Sigmoid colon (tissue), 4 donors: ENCODE data around the gene MED8.
"Not testable (repeated sequence)": the region's sequence is repeated elsewhere in the genome, so short reads cannot be mapped to it uniquely, and the experiment has no call there.

ENCODE experiments used
- EP300 ChIP-seq, 4 donors: sonication (generic); formaldehyde crosslinking; IDR thresholded peaks; one replicate each; pipeline ENCODE4 v1.6.1; 2017; ENCODE audit warnings: antibody characterized with exemption in 4 of 4
- POLR2A ChIP-seq, 2 donors: fragments of 450-650 bp; IDR thresholded peaks; one replicate each; pipeline ENCODE4 v1.6.1; 2016; ENCODE audit warnings: antibody characterized with exemption in 2 of 2, mild to moderate bottlenecking in 2 of 2, moderate library complexity in 2 of 2
- POLR2AphosphoS5 ChIP-seq, 4 donors: sonication (generic); formaldehyde crosslinking; IDR thresholded peaks; one replicate each; pipeline ENCODE4 v1.6.1; 2017; ENCODE audit warnings: antibody characterized with exemption in 4 of 4
- TF ChIP-seq, protein P1 (sequence below), 4 experiments: fragments of 450-650 bp in 3 of 4; fragments of 200-600 bp in 1 of 4; IDR thresholded peaks; one replicate each; pipeline ENCODE4 v1.5.1; 2016 to 2019; ENCODE audit warnings: antibody characterized with exemption in 4 of 4, mild to moderate bottlenecking in 3 of 4, moderate library complexity in 2 of 4

DNA sequence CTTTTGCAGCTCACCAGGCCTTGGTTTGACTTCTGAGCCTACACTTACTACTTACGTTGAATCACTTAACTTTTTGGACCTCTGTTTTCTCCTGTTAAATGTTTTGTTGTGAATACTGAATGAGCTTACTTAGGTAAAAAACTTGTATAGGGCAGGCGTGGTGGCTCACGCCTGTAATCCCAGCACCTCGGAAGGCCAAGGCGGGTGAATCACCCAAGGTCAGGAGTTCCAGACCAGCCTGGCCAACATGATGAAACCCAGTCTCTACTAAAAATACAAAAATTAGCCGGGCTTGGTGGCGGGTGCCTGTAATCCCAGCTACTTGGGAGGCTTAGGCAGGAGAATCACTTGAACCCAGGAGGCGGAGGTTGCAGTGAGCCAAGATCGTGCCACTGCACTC, 10.8 kb upstream of the MED8 start:
- not testable (repeated sequence) for TF ChIP-seq POLR2A, POLR2AphosphoS5, EP300 (IDR thresholded peaks at IDR 0.05)
- TF ChIP-seq, protein P1, sequence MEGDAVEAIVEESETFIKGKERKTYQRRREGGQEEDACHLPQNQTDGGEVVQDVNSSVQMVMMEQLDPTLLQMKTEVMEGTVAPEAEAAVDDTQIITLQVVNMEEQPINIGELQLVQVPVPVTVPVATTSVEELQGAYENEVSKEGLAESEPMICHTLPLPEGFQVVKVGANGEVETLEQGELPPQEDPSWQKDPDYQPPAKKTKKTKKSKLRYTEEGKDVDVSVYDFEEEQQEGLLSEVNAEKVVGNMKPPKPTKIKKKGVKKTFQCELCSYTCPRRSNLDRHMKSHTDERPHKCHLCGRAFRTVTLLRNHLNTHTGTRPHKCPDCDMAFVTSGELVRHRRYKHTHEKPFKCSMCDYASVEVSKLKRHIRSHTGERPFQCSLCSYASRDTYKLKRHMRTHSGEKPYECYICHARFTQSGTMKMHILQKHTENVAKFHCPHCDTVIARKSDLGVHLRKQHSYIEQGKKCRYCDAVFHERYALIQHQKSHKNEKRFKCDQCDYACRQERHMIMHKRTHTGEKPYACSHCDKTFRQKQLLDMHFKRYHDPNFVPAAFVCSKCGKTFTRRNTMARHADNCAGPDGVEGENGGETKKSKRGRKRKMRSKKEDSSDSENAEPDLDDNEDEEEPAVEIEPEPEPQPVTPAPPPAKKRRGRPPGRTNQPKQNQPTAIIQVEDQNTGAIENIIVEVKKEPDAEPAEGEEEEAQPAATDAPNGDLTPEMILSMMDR (IDR thresholded peaks at IDR 0.05) = not testable (repeated sequence)
